HepG2 (cell line): ENCODE data around the gene GC.

ENCODE experiments used
- PHF8 ChIP-seq: sonication (generic); formaldehyde crosslinking; IDR thresholded peaks from 2 replicates; pipeline ENCODE4 v1.5.0; 2020; ENCODE audit warnings: missing genetic modification reagents
- RXRA ChIP-seq: sonication (generic); formaldehyde crosslinking; IDR thresholded peaks from 2 replicates; pipeline ENCODE4 v1.5.1; 2020; ENCODE audit warnings: missing genetic modification reagents

GRCh38 chr4:71773004-71773403 is 10.9 kb downstream of the GC start:
- TF ChIP-seq PHF8 (no peak), RXRA (CRISPR knock-in tag) (no peak)
